Measurements from ENCODE around the gene XPOT.

The XPOT gene

DNA sequence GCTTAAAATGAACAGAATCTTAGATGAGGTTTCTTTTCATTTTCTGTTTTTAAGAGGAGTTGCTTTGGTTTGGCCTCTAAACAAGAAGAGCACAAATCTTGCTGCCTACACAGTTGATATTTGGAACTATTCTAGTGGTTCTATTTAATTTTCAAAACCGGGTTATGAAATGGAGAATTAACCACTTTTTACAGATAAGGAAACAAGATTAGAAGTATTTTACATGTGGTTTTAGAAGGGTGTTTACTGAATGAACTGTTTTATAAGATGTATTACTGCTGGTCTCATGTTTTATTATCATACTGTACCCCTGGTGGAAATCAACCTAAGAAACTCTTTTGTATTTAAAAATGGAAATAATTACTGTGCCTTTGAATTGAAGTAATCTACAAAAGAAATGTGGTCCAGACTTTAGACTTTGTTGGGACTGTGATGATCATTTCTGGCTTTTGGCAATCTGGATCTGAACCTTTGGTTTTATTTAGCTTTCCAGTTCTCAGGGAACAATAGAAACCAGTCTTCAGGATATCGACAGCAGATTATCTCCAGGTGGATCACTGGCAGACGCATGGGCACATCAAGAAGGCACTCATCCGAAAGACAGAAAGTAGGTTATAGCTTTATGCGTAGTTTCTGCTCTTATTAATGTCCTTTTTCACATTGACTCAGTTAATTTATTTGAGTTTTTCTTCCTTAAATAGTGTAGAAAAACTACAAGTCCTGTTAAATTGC lies 91.0 kb downstream of the XPOT start:
- no peaks in the 10 kb centered on the region for H3K79me2 ChIP-seq (ENCODE audit: control insufficient read depth, insufficient read depth, low read length, poor library complexity)
- H3K27ac ChIP-seq (ENCODE audit: low read depth, low read length), result no peak overlapping the region
- no peak overlapping the region for H2AK5ac ChIP-seq (ENCODE audit: low read length)
- no peaks in the 10 kb centered on the region for H3K9me3 ChIP-seq (ENCODE audit: insufficient read depth, low read depth, low read length)
- no peak overlapping the region for H2BK120ac ChIP-seq (ENCODE audit: insufficient read depth, low read length, poor library complexity)
- H3K4me2 ChIP-seq (ENCODE audit: low read length), result no peak overlapping the region
- H3K14ac ChIP-seq (ENCODE audit: low read length), result no peak overlapping the region
- no peaks in the 10 kb centered on the region for H3K79me1 ChIP-seq (ENCODE audit: low read length)
- H4K8ac ChIP-seq (ENCODE audit: low read depth, low read length), result no peak overlapping the region
- H4K12ac ChIP-seq (ENCODE audit: low read depth, low read length), result no peak overlapping the region
- no peak overlapping the region for H3K4me3 ChIP-seq (ENCODE audit: low read depth, low read length)
- no peak overlapping the region for H3K4ac ChIP-seq (ENCODE audit: low read depth, low read length)
- no peaks in the 10 kb centered on the region for H3K4me1 ChIP-seq (ENCODE audit: control insufficient read depth in 1 of 2, insufficient read depth in 2 of 2, low read length in 2 of 2)
- no peak overlapping the region for H4K91ac ChIP-seq (ENCODE audit: low read depth, low read length)
- H2BK5ac ChIP-seq (ENCODE audit: low read depth, low read length, poor library complexity), result no peak overlapping the region
- WGBS (ENCODE audit: extremely low coverage, insufficient coverage, insufficient read length), result no CpG with 5 or more reads among the region's 5 CpGs
- no peak for DNase-seq
- H3K27me3 ChIP-seq (ENCODE audit: insufficient read depth, low read length), result no peaks in the 10 kb centered on the region
- H3K9ac ChIP-seq (ENCODE audit: low read length), result no peak overlapping the region
- no peak overlapping the region for H3K23ac ChIP-seq (ENCODE audit: low read length)
- H2AFZ ChIP-seq (ENCODE audit: insufficient read depth, low read length, poor library complexity), result no peak overlapping the region
- peaks cover 29 to 30% of the 10 kb centered on the region in 2 experiments for H3K36me3 ChIP-seq (ENCODE audit: control insufficient read depth in 1 of 2, insufficient read depth in 2 of 2, low read length in 2 of 2)
- no peak overlapping the region for H3K18ac ChIP-seq (ENCODE audit: low read length)
- no peak overlapping the region for H2BK12ac ChIP-seq (ENCODE audit: low read length)

GRCh38 chr12:64496839-64497400 lies 92.7 kb downstream of the XPOT start:
- no peak overlapping the region for H4K8ac ChIP-seq (ENCODE audit: low read depth, low read length)

DNA sequence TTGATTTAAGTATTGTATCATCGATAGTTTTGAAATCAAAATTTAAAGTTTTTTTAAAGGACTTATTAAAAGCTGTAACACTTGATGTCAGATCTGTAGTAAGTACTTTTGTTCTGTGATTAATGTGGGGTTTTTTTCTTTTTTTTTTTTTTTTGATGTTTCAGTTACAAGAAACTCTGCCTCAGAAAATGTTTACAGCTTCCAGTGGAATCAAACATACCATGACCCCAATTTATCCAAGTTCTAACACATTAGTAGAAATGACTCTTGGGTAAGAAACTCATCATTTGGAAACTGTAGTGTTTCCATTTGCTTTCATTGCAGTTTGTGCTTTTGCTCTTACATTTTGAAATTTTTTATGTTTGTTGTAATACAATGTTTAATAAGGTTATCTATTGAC lies 93.3 kb downstream of the XPOT start:
- no peaks in the 10 kb centered on the region for H3K4me1 ChIP-seq (ENCODE audit: control insufficient read depth in 1 of 2, insufficient read depth in 2 of 2, low read length in 2 of 2)
- no peak overlapping the region for H4K91ac ChIP-seq (ENCODE audit: low read depth, low read length)
- H3K14ac ChIP-seq (ENCODE audit: low read length), result no peak overlapping the region
- H2BK5ac ChIP-seq (ENCODE audit: low read depth, low read length, poor library complexity), result no peak overlapping the region
- no CpG with 5 or more reads among the region's 1 CpG for WGBS (ENCODE audit: extremely low coverage, insufficient coverage, insufficient read length)
- no peak overlapping the region for H3K9ac ChIP-seq (ENCODE audit: low read length)
- H3K23ac ChIP-seq (ENCODE audit: low read length), result no peak overlapping the region
- no peak overlapping the region for H3K4me2 ChIP-seq (ENCODE audit: low read length)
- H3K9me3 ChIP-seq (ENCODE audit: insufficient read depth, low read depth, low read length), result no peaks in the 10 kb centered on the region
- no peak overlapping the region for H2AK5ac ChIP-seq (ENCODE audit: low read length)
- no peaks in the 10 kb centered on the region for H3K79me2 ChIP-seq (ENCODE audit: control insufficient read depth, insufficient read depth, low read length, poor library complexity)
- H2BK120ac ChIP-seq (ENCODE audit: insufficient read depth, low read length, poor library complexity), result no peak overlapping the region
- H3K18ac ChIP-seq (ENCODE audit: low read length), result no peak overlapping the region
- no peaks in the 10 kb centered on the region for H3K79me1 ChIP-seq (ENCODE audit: low read length)
- no peak overlapping the region for H4K8ac ChIP-seq (ENCODE audit: low read depth, low read length)
- H2BK12ac ChIP-seq (ENCODE audit: low read length), result no peak overlapping the region
- H3K36me3 ChIP-seq (ENCODE audit: control insufficient read depth in 1 of 2, insufficient read depth in 2 of 2, low read length in 2 of 2), result peaks cover 23% of the 10 kb centered on the region in 2 experiments
- no peak overlapping the region for H3K4ac ChIP-seq (ENCODE audit: low read depth, low read length)
- no peak overlapping the region for H3K27ac ChIP-seq (ENCODE audit: low read depth, low read length)
- no peak overlapping the region for H2AFZ ChIP-seq (ENCODE audit: insufficient read depth, low read length, poor library complexity)
- no peak overlapping the region for H3K4me3 ChIP-seq (ENCODE audit: low read depth, low read length)
- DNase-seq, result no peak
- no peak overlapping the region for H4K12ac ChIP-seq (ENCODE audit: low read depth, low read length)
- H3K27me3 ChIP-seq (ENCODE audit: insufficient read depth, low read length), result no peaks in the 10 kb centered on the region

More at GRCh38 chr12:64496839-64497400, 92.7 kb downstream of the XPOT start:
- H3K4me3 ChIP-seq (ENCODE audit: low read depth, low read length), result no peak overlapping the region
- H2AFZ ChIP-seq (ENCODE audit: insufficient read depth, low read length, poor library complexity), result no peak overlapping the region
- H3K79me1 ChIP-seq (ENCODE audit: low read length), result no peaks in the 10 kb centered on the region
- no peaks in the 10 kb centered on the region for H3K79me2 ChIP-seq (ENCODE audit: control insufficient read depth, insufficient read depth, low read length, poor library complexity)
- no peak overlapping the region for H3K18ac ChIP-seq (ENCODE audit: low read length)
- no peaks in the 10 kb centered on the region for H3K27me3 ChIP-seq (ENCODE audit: insufficient read depth, low read length)
- no peak overlapping the region for H2BK120ac ChIP-seq (ENCODE audit: insufficient read depth, low read length, poor library complexity)
- DNase-seq, result no peak
- WGBS (ENCODE audit: extremely low coverage, insufficient coverage, insufficient read length), result no CpG with 5 or more reads among the region's 2 CpGs
- no peak overlapping the region for H4K12ac ChIP-seq (ENCODE audit: low read depth, low read length)
- peaks cover 24% of the 10 kb centered on the region in 2 experiments for H3K36me3 ChIP-seq (ENCODE audit: control insufficient read depth in 1 of 2, insufficient read depth in 2 of 2, low read length in 2 of 2)
- H3K9ac ChIP-seq (ENCODE audit: low read length), result no peak overlapping the region
- H3K9me3 ChIP-seq (ENCODE audit: insufficient read depth, low read depth, low read length), result no peaks in the 10 kb centered on the region
- no peak overlapping the region for H3K23ac ChIP-seq (ENCODE audit: low read length)
- H2BK5ac ChIP-seq (ENCODE audit: low read depth, low read length, poor library complexity), result no peak overlapping the region
- H3K4me1 ChIP-seq (ENCODE audit: control insufficient read depth in 1 of 2, insufficient read depth in 2 of 2, low read length in 2 of 2), result no peaks in the 10 kb centered on the region
- H3K4me2 ChIP-seq (ENCODE audit: low read length), result no peak overlapping the region
- H3K14ac ChIP-seq (ENCODE audit: low read length), result no peak overlapping the region
- no peak overlapping the region for H3K27ac ChIP-seq (ENCODE audit: low read depth, low read length)
- no peak overlapping the region for H2BK12ac ChIP-seq (ENCODE audit: low read length)
- no peak overlapping the region for H3K4ac ChIP-seq (ENCODE audit: low read depth, low read length)
- H2AK5ac ChIP-seq (ENCODE audit: low read length), result no peak overlapping the region
- no peak overlapping the region for H4K91ac ChIP-seq (ENCODE audit: low read depth, low read length)

DNA sequence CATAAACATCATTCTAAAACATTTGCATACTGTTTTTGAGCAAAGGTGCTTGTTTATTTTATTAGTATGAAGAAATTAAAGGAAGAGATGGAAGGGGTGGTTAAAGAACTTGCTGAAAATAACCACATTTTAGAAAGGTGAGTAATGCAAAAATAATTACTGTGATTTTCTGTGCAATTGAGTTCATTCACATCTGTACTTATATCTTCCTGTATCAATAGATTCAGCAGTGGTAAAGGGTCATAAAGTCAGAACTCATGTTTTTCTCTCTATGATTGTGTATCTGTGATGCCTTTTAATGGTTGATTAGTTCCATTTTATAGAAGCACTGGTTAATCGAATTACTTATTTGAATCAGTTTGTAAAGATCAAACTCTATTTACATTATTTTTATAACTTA lies 93.7 kb downstream of the XPOT start:
- WGBS (ENCODE audit: extremely low coverage, insufficient coverage, insufficient read length), result no CpG with 5 or more reads among the region's 1 CpG

More for the DNA sequence above, 93.7 kb downstream of the XPOT start:
- H3K9ac ChIP-seq (ENCODE audit: low read length), result no peak overlapping the region
- H3K4ac ChIP-seq (ENCODE audit: low read depth, low read length), result no peak overlapping the region
- H2BK120ac ChIP-seq (ENCODE audit: insufficient read depth, low read length, poor library complexity), result no peak overlapping the region
- no peak overlapping the region for H2BK12ac ChIP-seq (ENCODE audit: low read length)
- H3K79me2 ChIP-seq (ENCODE audit: control insufficient read depth, insufficient read depth, low read length, poor library complexity), result no peaks in the 10 kb centered on the region
- no peak overlapping the region for H3K14ac ChIP-seq (ENCODE audit: low read length)
- no peak overlapping the region for H2BK5ac ChIP-seq (ENCODE audit: low read depth, low read length, poor library complexity)
- no peak overlapping the region for H3K23ac ChIP-seq (ENCODE audit: low read length)
- H2AFZ ChIP-seq (ENCODE audit: insufficient read depth, low read length, poor library complexity), result no peak overlapping the region
- H3K4me3 ChIP-seq (ENCODE audit: low read depth, low read length), result no peak overlapping the region
- H3K27me3 ChIP-seq (ENCODE audit: insufficient read depth, low read length), result no peaks in the 10 kb centered on the region
- H3K27ac ChIP-seq (ENCODE audit: low read depth, low read length), result no peak overlapping the region
- no peaks in the 10 kb centered on the region for H3K79me1 ChIP-seq (ENCODE audit: low read length)
- no peak overlapping the region for H3K18ac ChIP-seq (ENCODE audit: low read length)
- no peaks in the 10 kb centered on the region for H3K9me3 ChIP-seq (ENCODE audit: insufficient read depth, low read depth, low read length)
- H3K4me2 ChIP-seq (ENCODE audit: low read length), result no peak overlapping the region
- H4K8ac ChIP-seq (ENCODE audit: low read depth, low read length), result no peak overlapping the region
- H4K12ac ChIP-seq (ENCODE audit: low read depth, low read length), result no peak overlapping the region
- no peak for DNase-seq
- no peaks in the 10 kb centered on the region for H3K4me1 ChIP-seq (ENCODE audit: control insufficient read depth in 1 of 2, insufficient read depth in 2 of 2, low read length in 2 of 2)
- no peak overlapping the region for H4K91ac ChIP-seq (ENCODE audit: low read depth, low read length)
- H3K36me3 ChIP-seq (ENCODE audit: control insufficient read depth in 1 of 2, insufficient read depth in 2 of 2, low read length in 2 of 2), result peaks cover 19 to 20% of the 10 kb centered on the region in 2 experiments
- no peak overlapping the region for H2AK5ac ChIP-seq (ENCODE audit: low read length)
